ENCODE data around the gene CECR2.
"Not testable (repeated sequence)": the region's sequence is repeated elsewhere in the genome, so short reads cannot be mapped to it uniquely, and the experiment has no call there.

CECR2 gene

GRCh38 chr22:17521971-17522370 is 152.7 kb downstream of the CECR2 start:
- not testable (repeated sequence) for DNase-seq

DNA sequence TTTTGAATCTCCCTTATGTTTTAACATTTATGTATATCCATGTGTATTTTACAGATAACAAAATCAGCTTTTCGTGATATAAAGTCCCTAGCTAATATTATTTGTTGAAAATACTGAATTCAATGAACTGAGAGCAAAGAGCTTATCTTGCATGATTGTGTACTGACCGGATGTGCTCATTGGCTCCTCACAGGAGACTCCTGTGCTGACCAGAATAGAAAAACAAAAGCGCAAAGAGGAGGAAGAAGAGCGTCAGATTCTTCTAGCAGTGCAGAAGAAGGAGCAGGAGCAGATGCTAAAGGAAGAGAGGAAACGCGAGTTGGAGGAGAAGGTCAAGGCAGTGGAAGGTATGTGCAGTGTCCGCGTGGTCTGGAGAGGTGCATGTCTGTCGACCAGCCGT is 154.7 kb downstream of the CECR2 start:
- DNase-seq, result no peak

GRCh38 chr22:17536269-17536668 is 167.0 kb downstream of the CECR2 start:
- no peak for DNase-seq

DNA sequence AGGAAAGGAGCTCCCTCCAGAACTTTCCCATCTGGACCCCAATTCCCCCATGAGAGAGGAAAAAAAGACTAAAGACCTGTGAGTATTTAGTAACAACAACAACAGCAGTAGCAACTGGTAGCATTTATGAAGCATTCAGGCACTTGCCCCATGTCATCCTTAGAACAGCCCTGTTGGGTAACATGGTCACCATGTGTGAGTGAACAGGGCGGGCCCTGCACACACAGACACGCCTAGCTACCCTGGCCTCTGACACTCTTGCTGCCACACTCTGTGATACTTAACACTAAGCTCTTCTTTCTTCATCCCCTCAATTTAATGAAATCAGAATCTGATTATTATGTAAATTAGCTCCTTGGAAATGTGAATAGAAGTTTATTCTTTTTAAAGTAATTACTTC is 167.9 kb downstream of the CECR2 start:
- no peak for DNase-seq

DNA sequence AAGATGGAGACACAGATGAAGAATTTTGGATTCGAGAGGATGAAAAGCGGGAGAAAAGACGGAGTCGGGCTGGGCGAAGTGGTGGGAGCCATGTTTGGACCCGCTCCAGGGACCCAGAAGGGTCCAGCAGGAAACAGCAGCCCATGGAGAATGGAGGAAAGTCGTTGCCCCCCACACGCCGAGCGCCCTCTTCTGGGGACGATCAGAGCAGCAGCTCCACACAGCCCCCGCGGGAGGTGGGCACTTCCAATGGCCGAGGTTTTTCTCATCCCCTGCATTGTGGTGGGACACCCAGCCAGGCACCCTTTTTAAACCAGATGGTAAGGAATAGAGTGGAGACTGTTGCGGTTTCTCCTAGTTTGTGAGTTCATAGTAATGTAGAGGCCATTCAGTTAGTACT is 171.2 kb downstream of the CECR2 start:
- DNase-seq, result no peak

GRCh38 chr22:17541476-17541875 is 172.2 kb downstream of the CECR2 start:
- DNase-seq, result no peak

- no peak for DNase-seq
Observed at GRCh38 chr22:17542452-17542851, 173.2 kb downstream of the CECR2 start.

- DNase-seq, result no peak
Observed at GRCh38 chr22:17548010-17548755, 178.9 kb downstream of the CECR2 start.

- no peak for DNase-seq
Observed at GRCh38 chr22:17548756-17549035, 179.4 kb downstream of the CECR2 start.

GRCh38 chr22:17549183-17549582 is 179.9 kb downstream of the CECR2 start:
- no peak for DNase-seq

- DNase-seq, result no peak
Observed at GRCh38 chr22:17549655-17550054, 180.4 kb downstream of the CECR2 start.

DNA sequence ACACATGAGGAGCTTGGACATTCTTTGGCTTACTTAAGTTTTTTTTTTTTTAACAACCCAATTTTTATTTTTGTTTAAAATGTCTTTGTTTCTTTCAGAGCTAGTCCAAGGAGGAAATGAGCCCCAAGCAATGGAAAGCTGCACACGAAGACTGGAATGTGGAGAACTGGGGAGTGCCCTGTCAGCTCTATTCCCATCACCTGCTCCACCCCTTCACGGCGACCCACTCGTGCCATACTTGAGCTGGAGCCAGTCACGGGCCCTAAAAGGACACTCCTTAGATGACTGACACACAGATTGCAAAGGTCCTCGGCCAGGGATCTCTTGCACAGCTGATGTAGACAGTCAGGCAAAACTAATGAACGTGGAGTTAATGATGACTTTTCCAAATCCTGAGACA is 183.5 kb downstream of the CECR2 start:
- no peak for DNase-seq

DNA sequence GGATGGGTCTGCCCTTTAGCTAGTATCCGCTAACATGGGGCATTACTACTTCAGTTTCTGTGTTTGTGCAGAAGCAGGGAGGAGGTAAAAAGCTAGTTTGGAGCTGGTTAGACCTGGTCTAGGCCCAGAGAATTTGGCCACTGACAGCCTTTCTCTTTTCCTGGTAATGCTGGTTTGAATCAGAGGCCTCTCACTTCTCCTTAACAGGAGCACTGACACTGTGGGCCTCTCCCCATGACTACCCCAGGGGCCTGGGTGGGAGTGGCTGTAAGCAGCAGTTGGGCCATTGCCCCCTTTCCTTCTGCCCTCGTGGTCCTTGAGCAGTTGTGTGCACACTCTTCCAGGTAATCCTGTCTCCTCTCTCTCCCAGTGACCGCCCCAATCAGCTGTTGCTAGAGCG is 185.6 kb downstream of the CECR2 start:
- DNase-seq, result no peak

- no peak for DNase-seq
Observed at GRCh38 chr22:17559188-17559587, 189.9 kb downstream of the CECR2 start.

- DNase-seq, result no peak
Observed at GRCh38 chr22:17562906-17563870, 193.9 kb downstream of the CECR2 start, which contains the start of gene SLC25A18. TSS of gene SLC25A18 (plus strand) at chr22:17563498. CDS start at chr22:17579945, 16,447 bp downstream.

- DNase-seq, result no peak
Observed at GRCh38 chr22:17563936-17564391, 194.7 kb downstream of the CECR2 start.

DNA sequence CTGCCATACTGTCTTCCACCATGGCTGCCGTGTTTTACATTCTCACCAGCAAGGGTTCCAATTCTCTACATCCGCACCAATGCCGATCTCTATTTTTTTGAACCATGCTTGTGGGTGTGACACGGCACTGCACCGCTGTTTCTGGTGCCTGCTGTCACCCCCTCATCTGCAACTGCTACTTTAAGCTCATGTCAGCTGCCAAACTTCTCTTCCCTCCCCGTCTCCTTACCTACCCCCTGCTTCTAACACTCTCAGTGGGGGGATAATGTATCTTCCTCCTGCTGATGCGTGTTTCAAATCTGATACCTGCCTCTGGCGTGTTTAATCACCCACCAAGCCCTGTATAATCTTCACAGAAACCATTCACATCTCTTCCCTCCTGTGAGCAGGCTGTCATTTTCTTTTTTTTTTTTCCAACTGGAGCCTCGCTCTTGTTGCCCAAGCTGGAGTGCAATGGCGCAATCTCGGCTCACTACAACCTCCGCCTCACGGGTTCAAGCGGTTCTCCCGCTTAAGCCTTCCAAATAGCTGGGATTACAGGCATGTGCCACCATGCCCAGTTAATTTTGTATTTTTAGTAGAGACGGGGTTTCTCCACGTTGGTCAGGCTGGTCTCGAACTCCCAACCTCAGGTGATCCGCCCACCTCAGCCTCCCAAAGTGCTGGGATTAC is 196.9 kb downstream of the CECR2 start:
- DNase-seq, result not testable (repeated sequence)

- no peak for DNase-seq
Observed at GRCh38 chr22:17566776-17567175, 197.5 kb downstream of the CECR2 start.

GRCh38 chr22:17569971-17570511 is 200.8 kb downstream of the CECR2 start:
- DNase-seq, result peak; percentile 44

GRCh38 chr22:17570851-17571631 is 201.8 kb downstream of the CECR2 start:
- DNase-seq, result no peak

GRCh38 chr22:17575151-17575550 is 205.9 kb downstream of the CECR2 start:
- DNase-seq, result no peak

GRCh38 chr22:17575681-17576080 is 206.4 kb downstream of the CECR2 start:
- no peak for DNase-seq

All from activated CD4-positive, alpha-beta T cell treated with anti-CD3 and anti-CD28 coated beads, Interleukin-2, Interleukin-6, amounts not matched to agents 100 ng/mL and 50 ng/mL, durations not matched to agents 16 hours and 8 hours (primary cell).